GM21576 (cell line): Measurements from ENCODE around the gene SMARCA2.

Experiments used
- ATAC-seq: cut with Tn5 transposase; IDR thresholded peaks from one replicate; pipeline ENCODE4 v1.9.1; 2021; ENCODE audit warnings: mild to moderate bottlenecking, moderate library complexity; ENCODE audit not compliant: unreplicated experiment

SMARCA2 gene

DNA sequence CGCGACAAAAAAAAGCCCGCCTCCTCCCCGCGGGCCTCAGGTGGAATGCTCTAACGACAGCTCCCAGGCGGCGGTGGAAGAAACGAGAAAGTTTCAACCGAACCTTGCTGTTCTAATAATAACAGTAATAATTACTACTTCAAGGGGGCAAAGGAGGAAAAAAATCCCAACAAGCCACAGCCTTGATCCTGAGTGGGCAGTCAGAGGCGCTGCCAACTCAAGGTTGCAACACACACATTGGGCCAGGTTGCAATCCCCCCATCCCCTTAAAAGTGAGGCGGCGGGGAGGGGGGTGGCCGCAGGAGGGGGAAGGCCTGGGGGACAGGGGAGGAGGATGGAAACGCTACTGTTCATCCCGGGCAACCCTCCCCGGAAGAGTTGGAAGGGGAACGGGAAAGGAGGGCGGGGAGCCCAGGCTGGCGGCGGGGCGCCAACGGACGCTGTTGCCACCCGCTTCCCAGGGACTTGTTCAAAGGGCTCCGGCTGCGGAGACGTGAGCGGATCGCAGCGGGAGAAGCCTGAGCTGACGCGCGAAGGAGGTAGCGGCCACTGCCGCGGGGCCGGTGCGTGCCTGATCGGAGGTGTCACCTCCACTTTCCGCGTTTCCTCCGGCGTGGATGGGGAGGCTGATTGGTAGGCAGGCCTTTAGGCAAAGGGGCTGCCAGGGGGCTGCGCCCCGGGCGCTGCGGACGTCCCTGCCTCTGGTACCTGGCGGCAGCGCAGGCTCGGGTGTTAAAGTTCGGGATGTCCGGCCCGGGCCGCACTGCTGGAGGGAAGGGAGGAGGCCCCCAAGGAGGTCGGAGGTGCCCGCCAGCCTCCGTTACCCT, 647 bp downstream of the SMARCA2 start:
- ATAC-seq, result no peak

GRCh38 chr9:2016408-2017330, 1.5 kb downstream of the SMARCA2 start:
- no peak for ATAC-seq

GRCh38 chr9:2017331-2018161, 2.4 kb downstream of the SMARCA2 start:
- ATAC-seq, result peak; percentile 21

GRCh38 chr9:2018162-2018643, 3.1 kb downstream of the SMARCA2 start:
- no peak for ATAC-seq

DNA sequence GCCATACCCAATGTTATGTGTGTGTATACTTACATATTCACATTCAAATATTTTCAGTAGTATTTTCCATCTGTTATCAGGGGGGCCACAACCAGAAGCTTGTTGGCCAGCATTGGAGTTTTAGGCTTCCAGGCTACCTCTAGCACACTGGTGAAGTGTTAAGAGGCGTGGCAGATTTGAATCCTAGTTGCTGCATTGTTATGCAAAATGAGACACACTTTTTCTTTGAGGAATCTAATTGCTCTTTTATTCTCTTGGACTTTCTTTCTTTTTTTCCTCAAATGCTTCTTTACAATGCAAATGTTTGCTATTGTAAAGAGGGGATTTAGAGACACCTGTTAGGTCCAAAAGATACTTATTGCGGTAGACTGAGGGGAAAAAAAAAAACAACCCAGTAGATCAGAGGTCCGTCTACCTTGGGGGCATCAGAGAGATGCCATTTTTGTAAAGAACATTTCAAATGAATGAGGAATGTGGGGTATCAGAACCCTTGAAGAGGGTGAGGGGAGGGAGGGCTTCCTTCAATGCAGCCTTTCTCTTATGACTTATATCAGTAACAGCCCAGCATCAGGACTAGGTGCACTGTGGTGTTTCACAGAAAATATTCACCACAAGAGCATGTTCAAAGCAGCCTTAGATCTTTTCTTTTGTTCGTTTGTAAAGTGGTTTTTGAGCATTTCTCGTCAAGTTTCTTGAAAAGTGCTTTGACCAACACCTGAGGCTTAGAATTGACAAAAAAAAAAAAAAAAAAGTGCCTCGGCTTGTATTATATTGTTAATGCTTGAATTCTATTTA, 3.8 kb downstream of the SMARCA2 start:
- no peak for ATAC-seq

DNA sequence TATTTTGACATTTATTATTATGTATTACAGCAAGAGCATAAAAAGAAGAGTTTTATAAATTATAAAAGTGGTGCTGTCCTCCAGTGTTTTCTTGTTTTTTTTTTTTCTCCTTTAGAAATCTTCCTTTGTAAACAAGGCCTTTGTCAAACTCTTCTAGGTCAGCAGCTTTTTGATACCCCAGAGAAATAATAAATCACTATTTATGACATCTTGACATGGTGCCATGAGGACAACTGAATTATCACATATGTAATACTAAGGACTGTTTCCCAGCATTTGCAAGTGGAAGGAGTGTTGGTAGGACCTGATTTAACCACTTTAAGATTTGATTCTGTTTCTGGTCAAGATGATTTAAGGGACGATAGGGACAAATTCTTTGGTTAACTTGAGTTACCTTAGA, 4.6 kb downstream of the SMARCA2 start:
- ATAC-seq, result no peak

- ATAC-seq, result no peak
These were observed 6.6 kb downstream of the SMARCA2 start for GRCh38 chr9:2021731-2022130.

DNA sequence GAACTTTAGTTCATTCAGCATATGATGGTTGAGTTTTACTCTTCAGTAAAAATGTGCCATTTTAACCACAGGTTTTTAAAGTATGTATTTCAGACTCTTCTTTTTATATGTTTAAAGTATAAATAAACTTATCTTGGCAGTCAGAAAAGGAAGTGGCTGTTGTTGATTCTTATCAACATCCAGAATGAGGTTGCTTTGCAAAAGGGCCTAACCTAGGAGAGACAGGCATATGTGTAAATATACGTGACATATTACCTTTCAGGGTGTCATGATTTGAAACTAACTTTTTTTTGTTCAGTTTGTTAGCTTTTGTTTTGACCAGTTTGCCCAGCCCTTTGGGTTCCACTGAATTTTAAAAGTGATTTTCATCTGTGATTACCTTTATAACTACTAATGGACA, 7.4 kb downstream of the SMARCA2 start:
- no peak for ATAC-seq

GRCh38 chr9:2023042-2023441, 7.9 kb downstream of the SMARCA2 start:
- no peak for ATAC-seq

GRCh38 chr9:2023532-2023931, 8.4 kb downstream of the SMARCA2 start:
- ATAC-seq, result no peak

DNA sequence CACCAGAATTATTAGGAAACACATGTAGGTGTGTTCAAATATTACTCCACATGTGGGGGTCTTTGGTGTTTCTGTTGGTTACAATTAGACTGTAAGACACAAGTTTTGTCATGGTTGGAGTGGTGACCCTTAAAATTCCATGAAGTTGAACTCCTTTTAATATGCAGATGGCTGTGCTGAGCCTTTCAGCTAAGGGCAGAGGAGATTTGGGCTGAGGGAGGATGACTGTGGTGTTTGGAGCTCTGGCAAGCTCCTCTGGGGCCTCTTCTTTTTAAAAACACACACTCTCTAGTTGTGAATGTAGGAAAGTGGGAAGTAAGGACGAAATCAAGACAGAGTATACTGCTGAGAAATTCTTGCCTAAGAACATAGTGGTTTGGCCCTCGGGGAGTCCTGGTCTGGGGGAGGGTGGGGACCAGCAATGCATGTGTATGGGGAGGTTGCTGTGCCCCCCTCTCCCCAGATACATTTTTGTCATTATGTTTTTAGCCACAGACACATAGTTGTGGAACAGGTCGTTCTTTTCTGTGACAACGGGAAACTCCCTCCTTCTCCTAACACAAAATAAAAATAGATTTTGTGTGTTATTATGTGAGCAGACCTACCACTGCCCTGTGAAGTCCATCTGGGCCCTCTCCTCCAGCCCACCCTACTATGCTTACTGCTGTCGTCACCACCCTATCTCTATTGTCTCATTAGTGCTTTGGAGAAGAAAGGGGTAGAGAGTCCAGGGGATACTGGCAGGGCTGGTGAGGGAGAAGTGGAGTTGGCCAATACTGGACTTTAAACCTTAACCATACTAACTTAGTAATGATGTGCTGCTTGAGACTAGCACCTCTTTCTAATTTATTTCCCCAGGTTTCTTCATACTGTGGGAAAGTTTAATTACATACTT, 10.0 kb downstream of the SMARCA2 start:
- ATAC-seq, result no peak

GRCh38 chr9:2026220-2026997, 11.3 kb downstream of the SMARCA2 start:
- ATAC-seq, result no peak

- no peak for ATAC-seq
These were observed 12.5 kb downstream of the SMARCA2 start for GRCh38 chr9:2027543-2028160.

- ATAC-seq, result no peak
These were observed 13.7 kb downstream of the SMARCA2 start for GRCh38 chr9:2028888-2029287.

- ATAC-seq, result no peak
These were observed 14.6 kb downstream of the SMARCA2 start for GRCh38 chr9:2029666-2030170.

GRCh38 chr9:2032234-2032633, 17.1 kb downstream of the SMARCA2 start:
- ATAC-seq, result no peak

GRCh38 chr9:2036844-2037243, 21.7 kb downstream of the SMARCA2 start:
- ATAC-seq, result no peak
